Measurements from ENCODE around the gene SLC24A3.

- TF ChIP-seq CTCF (IDR thresholded peaks at IDR 0.05) (no peak), EZH2 (IDR thresholded peaks at IDR 0.05) (no peak), EZH2phosphoT487 (IDR thresholded peaks at IDR 0.05) (no peak)
Measured at GRCh38 chr20:19328676-19329075, 116.2 kb downstream of the SLC24A3 start.
